ENCODE measurements around the gene PODXL. TPM values are rescaled to one million over a fixed set of nuclear protein-coding genes. Genes with fewer than 3 reads are reported as not detected.
A peak's percentile ranks its signal among the peaks of the same experiment; 100 is the strongest.

The PODXL gene
- total RNA-seq, 4 donors from 2014 or later = 7.9 to 21.3 (median 13.2) TPM

GRCh38 chr7:131586259-131586658 is 29.8 kb upstream of the PODXL start:
- intact Hi-C loops (cut with DNase I; ENCODE audit: low total_unique reads) = loop anchor here (10.0 kb wide), 1 partner anchor 479 kb away; no protein-coding TSS in a partner anchor
- in situ Hi-C loops (cut with MboI; ENCODE audit: low sequenced_read_pairs in 4 of 4) = no loop called here
- peak overlapping the region in 2 of 4 donors; percentile 36 to 43 for H3K27ac ChIP-seq
- no peak overlapping the region for H3K4me3 ChIP-seq
- DNase-seq = peak in 1 of 2 donors; percentile 15
- H3K27me3 ChIP-seq = no peaks in the 10 kb centered on the region
- TF ChIP-seq POLR2A (IDR thresholded peaks at IDR 0.05) = no peak
- no peak for TF ChIP-seq CTCF (IDR thresholded peaks at IDR 0.05 in 4 of 5, conservative IDR thresholded peaks at IDR 0.05 in 1 of 5)
- peak in 1 of 2 donors; percentile 10 for ATAC-seq
- H3K36me3 ChIP-seq = no peaks in the 10 kb centered on the region
- H3K9me3 ChIP-seq = no peaks in the 10 kb centered on the region
- H3K4me1 ChIP-seq = peaks cover 16 to 24% of the 10 kb centered on the region in 2 donors

DNA sequence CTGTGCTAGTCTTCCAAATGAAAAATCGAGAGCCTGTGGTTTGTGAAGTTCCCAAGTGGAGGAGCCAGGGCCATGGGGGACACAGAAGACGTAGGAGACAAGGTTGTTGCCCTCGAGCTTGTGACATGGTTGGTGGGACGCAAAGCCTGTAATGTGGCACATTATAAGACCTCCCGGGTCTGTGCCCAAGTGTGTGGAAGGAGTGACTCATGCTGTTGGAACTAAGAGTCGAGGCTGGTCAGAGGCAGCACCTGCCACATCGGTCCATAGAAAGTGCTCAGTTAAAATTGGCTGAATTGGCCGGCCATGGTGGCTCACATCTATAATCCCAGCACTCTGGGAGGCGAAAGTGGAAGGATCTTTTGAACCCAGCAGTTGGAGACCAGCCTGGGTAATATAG is 27.0 kb upstream of the PODXL start:
- Histone ChIP-seq H3K4me1 (peaks cover 24 to 34% of the 10 kb centered on the region in 2 donors), H3K27me3 (no peaks in the 10 kb centered on the region), H3K27ac (peak overlapping the region in 1 of 4 donors; percentile 59), H3K4me3 (no peak overlapping the region), H3K9me3 (no peaks in the 10 kb centered on the region), H3K36me3 (no peaks in the 10 kb centered on the region)
- no peak for ATAC-seq
- DNase-seq = no peak
- TF ChIP-seq POLR2A (IDR thresholded peaks at IDR 0.05) (no peak), CTCF (IDR thresholded peaks at IDR 0.05 in 4 of 5, conservative IDR thresholded peaks at IDR 0.05 in 1 of 5) (no peak)
- intact Hi-C loops (cut with DNase I; ENCODE audit: low total_unique reads) (loop anchor here (10.0 kb wide), 1 partner anchor 481 kb away; no protein-coding TSS in a partner anchor), in situ Hi-C loops (cut with MboI; ENCODE audit: low sequenced_read_pairs in 4 of 4) (no loop called here)

- in situ Hi-C loops (cut with MboI; ENCODE audit: low sequenced_read_pairs in 4 of 4) = no loop called here
- peak; percentile 86 to 87 for DNase-seq
- Histone ChIP-seq H3K27ac (peak overlapping the region; percentile 72 to 86 (median 78)), H3K27me3 (no peaks in the 10 kb centered on the region), H3K36me3 (no peaks in the 10 kb centered on the region), H3K4me3 (peak overlapping the region in 3 of 4 donors; percentile 12 to 18 (median 14)), H3K4me1 (peaks cover 23 to 32% of the 10 kb centered on the region in 2 donors), H3K9me3 (no peaks in the 10 kb centered on the region)
- intact Hi-C loops (cut with DNase I; ENCODE audit: low total_unique reads) = loop anchor here (1.0 to 10.0 kb wide), 2 partner anchors 43 to 483 kb away; no protein-coding TSS in a partner anchor
- peak; percentile 84 to 85 for ATAC-seq
- TF ChIP-seq CTCF (IDR thresholded peaks at IDR 0.05 in 4 of 5, conservative IDR thresholded peaks at IDR 0.05 in 1 of 5) (peak in 3 of 5 experiments; percentile 38 to 47 (median 45)), POLR2A (IDR thresholded peaks at IDR 0.05) (no peak)
These were observed 25.0 kb upstream of the PODXL start for GRCh38 chr7:131581241-131582051.

DNA sequence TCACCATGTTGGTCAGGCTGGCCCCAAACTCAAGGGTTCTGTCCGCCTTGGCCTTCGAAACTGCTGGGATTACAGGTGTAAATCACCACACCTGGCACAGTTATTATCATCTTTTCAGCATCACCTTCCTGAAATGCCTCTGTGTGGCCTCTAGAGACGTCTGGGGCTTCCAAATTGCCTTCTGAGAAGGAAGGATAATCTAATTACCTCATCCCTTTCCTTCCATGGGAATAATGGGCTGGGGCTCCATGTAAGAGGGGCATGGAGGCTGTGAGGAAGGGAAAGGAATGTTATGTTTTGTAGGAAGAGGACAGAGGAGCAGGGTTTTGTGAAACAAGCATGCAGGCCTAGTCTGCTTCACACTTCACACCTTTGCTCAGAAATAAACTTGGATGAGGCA is 22.2 kb upstream of the PODXL start:
- in situ Hi-C loops (cut with MboI; ENCODE audit: low sequenced_read_pairs in 4 of 4) (no loop called here), intact Hi-C loops (cut with DNase I; ENCODE audit: low total_unique reads) (no loop called here)
- no peak for ATAC-seq
- Histone ChIP-seq H3K4me3 (no peak overlapping the region), H3K27me3 (no peaks in the 10 kb centered on the region), H3K9me3 (no peaks in the 10 kb centered on the region), H3K36me3 (no peaks in the 10 kb centered on the region), H3K27ac (no peak overlapping the region), H3K4me1 (peaks cover 18 to 27% of the 10 kb centered on the region in 2 donors)
- no peak for DNase-seq
- TF ChIP-seq POLR2A (IDR thresholded peaks at IDR 0.05) (no peak), CTCF (IDR thresholded peaks at IDR 0.05 in 4 of 5, conservative IDR thresholded peaks at IDR 0.05 in 1 of 5) (no peak)

All from gastrocnemius medialis (tissue), 4 donors.